ENCODE data around the gene MAGI3.
"Not testable (repeated sequence)": the region's sequence is repeated elsewhere in the genome, so short reads cannot be mapped to it uniquely, and the experiment has no call there.

Gene MAGI3

GRCh38 chr1:113587475-113587874, 197.2 kb downstream of the MAGI3 start:
- no peak for DNase-seq

DNA sequence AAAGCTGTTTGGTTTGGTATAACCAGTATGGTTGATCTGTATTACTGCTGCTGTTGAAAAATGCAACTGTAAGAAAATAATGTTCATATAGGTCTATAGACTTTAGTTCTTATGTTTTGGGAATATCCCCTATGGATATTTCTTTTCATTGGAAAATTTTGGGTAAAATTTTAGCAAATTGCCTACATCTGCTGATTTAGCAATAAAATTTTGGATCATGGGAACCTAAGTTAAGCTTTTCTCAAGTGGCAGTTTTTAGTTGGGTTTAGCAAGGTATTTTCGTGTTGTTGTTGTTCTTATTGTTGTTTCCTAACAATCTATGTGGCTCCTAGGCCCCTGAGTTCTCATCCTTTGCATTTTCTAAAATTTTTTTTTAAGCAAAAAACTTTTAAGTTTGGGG, 201.9 kb downstream of the MAGI3 start:
- DNase-seq = no peak

- no peak for DNase-seq
These were observed 203.4 kb downstream of the MAGI3 start for GRCh38 chr1:113593550-113594297.

DNA sequence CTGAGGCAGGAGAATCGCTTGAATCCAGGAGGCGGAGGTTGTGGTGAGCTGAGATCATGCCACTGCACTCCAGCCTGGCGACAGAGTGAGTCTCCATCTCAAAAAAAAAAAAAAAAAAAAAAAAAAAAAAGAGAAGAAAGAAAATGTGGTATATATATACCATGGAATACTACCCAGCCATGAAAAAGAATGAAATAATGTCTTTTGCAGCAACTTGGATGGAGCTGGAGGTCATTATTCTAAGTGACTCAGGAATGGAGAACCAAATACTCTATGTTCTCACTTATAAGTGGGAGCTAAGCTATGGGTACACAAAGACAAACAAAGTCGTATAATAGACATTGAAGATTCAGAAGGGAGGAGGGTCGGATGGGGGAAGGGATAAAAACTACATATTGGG, 214.2 kb downstream of the MAGI3 start:
- DNase-seq = not testable (repeated sequence)

DNA sequence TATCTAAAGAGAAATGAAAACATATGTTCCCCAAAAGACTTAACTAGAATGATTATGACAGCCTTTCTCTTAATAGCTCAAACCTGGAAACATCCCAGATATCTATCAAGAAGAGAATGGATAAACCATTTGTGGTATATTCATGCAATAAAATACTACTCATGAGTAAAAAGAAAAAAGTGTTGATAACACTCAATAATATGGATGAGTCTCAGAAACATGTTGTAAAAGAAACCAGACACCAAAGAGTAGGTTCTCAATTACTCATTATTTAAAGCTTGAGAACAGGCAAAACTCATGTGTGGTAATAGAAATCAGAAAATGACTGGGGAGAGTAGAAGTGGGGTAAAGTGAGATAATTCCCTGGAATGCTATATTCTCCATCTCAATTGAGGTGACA, 214.8 kb downstream of the MAGI3 start:
- no peak for DNase-seq

- no peak for DNase-seq
These were observed 218.1 kb downstream of the MAGI3 start for GRCh38 chr1:113608399-113608798.

GRCh38 chr1:113610372-113610771, 220.1 kb downstream of the MAGI3 start:
- DNase-seq = no peak

DNA sequence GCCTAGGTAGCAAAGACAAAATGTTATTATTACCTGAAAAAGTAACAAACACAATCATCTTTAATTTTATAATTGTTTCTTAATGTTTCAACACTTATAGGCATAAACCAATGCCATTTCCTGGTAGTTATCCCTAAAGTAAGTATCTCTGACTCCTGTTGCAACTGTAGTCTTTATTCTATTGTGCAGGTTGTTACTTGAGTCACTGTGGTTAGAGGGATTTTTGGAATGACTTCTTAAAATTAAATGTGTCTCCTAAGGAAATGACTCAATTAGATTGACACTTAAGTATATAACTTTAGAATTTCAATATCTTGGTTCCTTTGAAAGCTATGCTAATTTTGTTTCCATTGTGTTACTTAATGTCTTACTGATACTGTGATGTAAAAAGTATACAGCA, 225.1 kb downstream of the MAGI3 start:
- no peak for DNase-seq

GRCh38 chr1:113616156-113616555, 225.8 kb downstream of the MAGI3 start:
- no peak for DNase-seq

GRCh38 chr1:113617438-113618141, 227.3 kb downstream of the MAGI3 start:
- DNase-seq = no peak

DNA sequence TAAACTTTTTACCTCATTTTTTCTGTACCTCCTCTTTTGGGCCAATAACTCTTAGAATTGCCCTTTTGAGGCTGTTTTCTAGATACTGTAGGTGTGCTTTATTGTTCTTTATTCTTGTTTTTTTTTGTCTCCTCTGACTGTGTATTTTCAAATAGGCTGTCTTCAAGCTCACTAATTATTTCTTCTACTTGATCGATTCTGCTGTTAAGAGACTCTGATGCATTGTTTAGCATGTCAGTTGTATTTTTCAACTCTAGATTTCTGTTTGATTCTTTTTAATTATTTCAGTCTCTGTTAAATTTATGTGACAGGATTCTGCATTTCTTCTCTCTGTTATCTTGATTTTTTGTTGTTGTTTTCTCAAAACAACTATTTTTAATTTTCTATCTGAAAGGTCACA, 238.7 kb downstream of the MAGI3 start:
- no peak for DNase-seq

GRCh38 chr1:113630340-113631327, 240.3 kb downstream of the MAGI3 start:
- DNase-seq = no peak

GRCh38 chr1:113641396-113641795, 251.1 kb downstream of the MAGI3 start:
- no peak for DNase-seq

GRCh38 chr1:113647164-113647563, 256.8 kb downstream of the MAGI3 start:
- DNase-seq = no peak

DNA sequence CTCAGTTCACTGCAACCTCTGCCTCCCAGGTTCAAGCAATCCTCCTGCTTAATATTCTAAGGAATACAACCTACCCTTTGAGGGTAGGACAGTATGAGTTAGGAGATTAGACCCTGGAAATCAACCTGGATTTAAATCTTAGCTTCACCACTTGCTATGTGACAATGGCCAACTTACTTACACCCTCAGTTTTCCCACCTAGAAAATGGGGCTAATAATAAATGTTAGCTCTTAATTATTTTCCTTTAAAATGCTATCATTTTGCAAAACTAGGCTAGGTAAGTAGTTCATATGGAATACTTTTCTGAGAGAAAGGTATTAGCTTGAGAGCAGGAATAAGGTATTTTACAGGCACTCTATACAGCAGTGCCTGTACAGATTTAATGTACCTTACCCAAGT, 258.2 kb downstream of the MAGI3 start:
- DNase-seq = no peak

DNA sequence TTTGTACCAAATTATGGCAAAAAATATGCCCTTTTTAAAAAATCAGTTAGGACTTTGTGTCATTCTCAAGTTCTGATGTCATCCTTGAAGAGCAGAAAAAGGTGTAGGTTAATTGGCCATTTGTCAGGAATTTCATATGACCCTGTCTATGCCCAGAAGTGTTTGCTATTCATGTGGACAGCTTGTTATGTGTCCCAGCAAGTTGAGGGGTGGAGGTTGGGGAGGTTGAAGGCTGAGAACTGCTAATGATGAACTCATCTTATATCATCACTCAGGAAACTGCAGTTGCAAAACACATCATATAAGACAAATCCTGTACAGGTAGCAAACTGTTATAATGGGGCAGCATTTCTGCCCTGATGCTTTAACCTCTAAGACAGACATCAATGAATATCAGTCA, 262.5 kb downstream of the MAGI3 start:
- no peak for DNase-seq

GRCh38 chr1:113653741-113654140, 263.4 kb downstream of the MAGI3 start:
- no peak for DNase-seq

DNA sequence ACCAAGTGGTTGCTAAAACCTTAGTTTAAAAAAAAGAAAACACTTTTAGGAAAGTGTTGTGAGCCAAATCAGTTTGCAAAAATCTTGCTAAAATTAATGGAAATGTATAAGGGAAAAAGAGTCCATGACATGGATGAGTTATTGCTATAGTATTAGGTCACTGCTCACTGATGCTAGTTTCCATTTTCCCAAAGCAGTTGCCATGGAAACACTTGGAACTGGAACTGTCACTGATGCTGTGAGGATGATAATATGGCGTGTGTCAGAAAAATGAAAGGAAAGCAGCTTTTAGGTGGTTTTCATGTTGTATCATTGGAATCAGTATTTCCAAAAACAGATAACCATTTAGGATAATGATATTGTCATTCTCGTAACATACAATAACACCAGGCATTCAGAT, 264.6 kb downstream of the MAGI3 start:
- no peak for DNase-seq

- no peak for DNase-seq
These were observed 266.8 kb downstream of the MAGI3 start for GRCh38 chr1:113657126-113657525.

DNA sequence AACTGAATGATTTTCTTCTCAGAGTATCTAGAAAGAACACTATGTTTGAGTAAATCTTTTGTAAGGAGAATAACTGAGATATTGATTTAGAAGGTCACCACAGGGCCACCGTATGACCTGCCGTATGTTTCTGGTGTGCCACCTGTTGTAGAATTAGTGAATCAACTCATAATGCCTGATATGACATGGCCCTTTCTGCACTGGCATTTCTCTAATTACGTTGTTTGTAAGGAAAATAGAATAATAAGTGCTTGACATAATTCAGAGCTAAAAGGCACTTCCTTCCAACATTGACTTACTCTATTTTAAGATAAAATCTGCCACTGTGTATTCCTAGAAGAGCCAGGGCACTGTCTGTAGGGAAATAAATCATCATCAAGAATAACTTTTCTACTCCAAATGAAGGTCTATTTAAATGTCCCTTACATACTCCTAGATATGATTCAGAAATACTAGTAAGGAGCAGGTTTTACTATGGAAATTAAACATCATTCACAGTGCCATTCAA, 267.3 kb downstream of the MAGI3 start:
- DNase-seq = no peak

GRCh38 chr1:113659035-113659434, 268.7 kb downstream of the MAGI3 start:
- DNase-seq = no peak

GRCh38 chr1:113659556-113659955, 269.2 kb downstream of the MAGI3 start:
- DNase-seq = no peak

DNA sequence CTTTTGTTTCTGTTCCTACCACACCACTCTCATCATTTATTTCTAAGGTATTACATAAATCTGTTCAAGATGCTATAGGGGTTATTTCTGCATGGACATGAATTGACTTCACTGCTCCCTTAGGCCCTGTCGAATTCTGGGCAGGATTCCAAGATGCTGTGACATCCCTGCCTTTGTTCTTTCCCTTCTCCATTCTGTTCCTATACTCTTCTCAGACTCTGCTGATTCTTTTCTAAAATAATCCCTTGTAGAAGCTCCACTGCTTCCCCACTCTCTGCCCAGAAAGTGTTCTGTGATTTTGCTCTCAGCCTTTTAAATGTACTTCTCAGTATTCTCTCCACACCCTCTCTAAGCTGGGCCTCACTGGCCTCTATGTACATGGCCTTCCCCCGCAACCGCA, 269.8 kb downstream of the MAGI3 start:
- DNase-seq = no peak
